B cell (primary cell): ENCODE data around the gene CANT1.

Experiments
- CTCF ChIP-seq: fragments of 200-600 bp; IDR thresholded peaks from one replicate; pipeline ENCODE4 v1.8.0; 2022; ENCODE audit warnings: antibody characterized with exemption, mild to moderate bottlenecking
- EZH2 ChIP-seq: IDR thresholded peaks from 2 replicates; pipeline ENCODE4 v1.6.1; 2012; ENCODE audit warnings: borderline replicate concordance, low read depth, mild to moderate bottlenecking, moderate library complexity, low read length; ENCODE audit not compliant: insufficient read depth, poor library complexity, severe bottlenecking

- TF ChIP-seq CTCF (no peak), EZH2 (no peak)
These were observed 16.9 kb downstream of the CANT1 start for GRCh38 chr17:78992542-78993212.
